Left kidney (tissue), 8 donors: Measurements from ENCODE around the gene OCLN. TPM values are rescaled to one million over a fixed set of nuclear protein-coding genes. Genes with fewer than 3 reads are reported as not detected.
"Not testable (repeated sequence)": the region's sequence is repeated elsewhere in the genome, so short reads cannot be mapped to it uniquely, and the experiment has no call there.

ENCODE experiments used
- DNase-seq: peaks from one replicate; pipeline ENCODE4 v3.0.0-alpha.2; 2013
- long read RNA-seq, 8 donors: transcript quantifications; one replicate each; lab custom pipeline, GENCODE V29; 2026
- polyA plus RNA-seq: library from polyadenylated mRNA; unstranded; fragments of 120-200 nt; gene quantifications from one replicate; pipeline ENCODE4 v1.2.1, GENCODE V29; 2013; ENCODE audit not compliant: insufficient read length

The OCLN gene, protein sequence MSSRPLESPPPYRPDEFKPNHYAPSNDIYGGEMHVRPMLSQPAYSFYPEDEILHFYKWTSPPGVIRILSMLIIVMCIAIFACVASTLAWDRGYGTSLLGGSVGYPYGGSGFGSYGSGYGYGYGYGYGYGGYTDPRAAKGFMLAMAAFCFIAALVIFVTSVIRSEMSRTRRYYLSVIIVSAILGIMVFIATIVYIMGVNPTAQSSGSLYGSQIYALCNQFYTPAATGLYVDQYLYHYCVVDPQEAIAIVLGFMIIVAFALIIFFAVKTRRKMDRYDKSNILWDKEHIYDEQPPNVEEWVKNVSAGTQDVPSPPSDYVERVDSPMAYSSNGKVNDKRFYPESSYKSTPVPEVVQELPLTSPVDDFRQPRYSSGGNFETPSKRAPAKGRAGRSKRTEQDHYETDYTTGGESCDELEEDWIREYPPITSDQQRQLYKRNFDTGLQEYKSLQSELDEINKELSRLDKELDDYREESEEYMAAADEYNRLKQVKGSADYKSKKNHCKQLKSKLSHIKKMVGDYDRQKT
- polyA plus RNA-seq: 49.7 TPM
- long read RNA-seq, donor 1, partial matches to known transcripts: 0 of 4 reads
- long read RNA-seq, donor 1, other reads (novel, unspliced or antisense): 0 of 4 reads
- long read RNA-seq, donor 2, full-length matches to known transcripts: 10 of 10 reads
- long read RNA-seq, donor 2, partial matches to known transcripts: 0 of 10 reads
- long read RNA-seq, donor 2, other reads (novel, unspliced or antisense): 0 of 10 reads
- long read RNA-seq, donor 3, full-length matches to known transcripts: 4 of 4 reads
- long read RNA-seq, donor 3, partial matches to known transcripts: 0 of 4 reads
- long read RNA-seq, donor 3, other reads (novel, unspliced or antisense): 0 of 4 reads
- long read RNA-seq, donor 4: 0 reads
- long read RNA-seq, donor 5, partial matches to known transcripts: 0 of 4 reads
- long read RNA-seq, donor 5, other reads (novel, unspliced or antisense): 0 of 4 reads
- long read RNA-seq, donor 6, partial matches to known transcripts: 0 of 2 reads
- long read RNA-seq, donor 6, other reads (novel, unspliced or antisense): 0 of 2 reads
- long read RNA-seq, donor 7, full-length matches to known transcripts: 5 of 12 reads
- long read RNA-seq, donor 7, partial matches to known transcripts: 7 of 12 reads
- long read RNA-seq, donor 7, other reads (novel, unspliced or antisense): 0 of 12 reads
- long read RNA-seq, donor 8, full-length matches to known transcripts: 2 of 2 reads
- long read RNA-seq, donor 8, partial matches to known transcripts: 0 of 2 reads
- long read RNA-seq, donor 8, other reads (novel, unspliced or antisense): 0 of 2 reads

- DNase-seq: peak; percentile 79
These were observed at the start of gene OCLN for GRCh38 chr5:69492391-69492922. OCLN (plus strand) TSS chr5:69492790; CDS start chr5:69504245, 11,455 bp downstream.

- DNase-seq: no peak
These were observed 48.3 kb upstream of the OCLN start for GRCh38 chr5:69444127-69444754.

DNA sequence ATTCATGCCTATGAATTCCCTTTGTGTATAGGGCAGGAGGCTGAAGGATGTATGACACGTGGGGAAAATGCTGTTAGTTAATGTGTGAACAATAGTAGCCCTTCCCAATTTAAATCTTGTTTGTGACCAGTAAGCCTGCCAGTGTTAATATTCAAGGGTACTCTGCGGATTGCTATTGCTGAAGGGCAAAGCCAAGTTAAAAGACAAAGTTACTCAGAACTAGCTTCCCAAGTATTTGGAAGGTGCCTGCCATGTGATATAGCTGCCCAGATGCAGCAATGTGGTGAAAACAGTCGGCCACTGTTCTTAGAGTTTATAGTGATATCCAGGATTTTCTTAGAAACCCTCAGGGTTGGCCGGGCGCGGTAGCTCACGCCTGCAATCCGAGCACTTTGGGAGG lies 43.1 kb upstream of the OCLN start:
- DNase-seq: no peak

GRCh38 chr5:69450116-69450515 lies 42.5 kb upstream of the OCLN start:
- no peak for DNase-seq

- DNase-seq: not testable (repeated sequence)
These were observed 42.1 kb upstream of the OCLN start for GRCh38 chr5:69450527-69450926.

DNA sequence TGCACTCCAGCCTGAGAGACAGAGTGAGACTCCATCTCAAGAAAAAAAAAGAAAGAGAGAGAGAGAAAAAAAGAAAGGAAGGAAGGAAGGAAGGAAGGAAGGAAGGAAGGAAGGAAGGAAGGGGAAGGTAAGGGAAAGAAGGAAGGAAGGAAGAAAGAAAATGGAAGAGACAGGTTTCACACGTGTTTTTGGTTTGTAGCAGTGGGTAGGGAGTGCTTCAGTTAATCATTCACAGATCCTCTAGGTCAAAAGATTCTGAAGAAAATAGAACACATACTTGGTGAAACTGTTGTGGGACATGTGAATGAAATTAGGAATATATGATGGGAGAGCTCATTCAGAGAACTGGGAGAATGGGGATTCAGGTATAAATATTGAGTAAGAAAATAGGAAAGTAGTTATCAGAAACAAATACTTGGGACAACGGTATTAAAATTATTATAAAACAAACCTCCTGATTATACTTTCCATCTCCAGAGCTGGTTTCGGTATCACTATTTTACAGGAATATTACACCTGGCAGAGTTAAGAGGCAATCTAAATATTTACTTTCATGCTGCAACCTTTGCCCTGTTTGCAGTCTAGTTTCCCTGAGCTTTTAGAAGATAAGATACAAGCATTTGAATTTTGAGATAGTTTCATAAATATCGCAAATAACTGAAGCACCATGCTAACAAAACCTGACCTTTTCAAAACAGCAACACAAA lies 40.5 kb upstream of the OCLN start:
- DNase-seq: no peak

- DNase-seq: not testable (repeated sequence)
These were observed 39.1 kb upstream of the OCLN start for GRCh38 chr5:69453487-69453886.

- no peak for DNase-seq
These were observed 37.9 kb upstream of the OCLN start for GRCh38 chr5:69454460-69455249.

DNA sequence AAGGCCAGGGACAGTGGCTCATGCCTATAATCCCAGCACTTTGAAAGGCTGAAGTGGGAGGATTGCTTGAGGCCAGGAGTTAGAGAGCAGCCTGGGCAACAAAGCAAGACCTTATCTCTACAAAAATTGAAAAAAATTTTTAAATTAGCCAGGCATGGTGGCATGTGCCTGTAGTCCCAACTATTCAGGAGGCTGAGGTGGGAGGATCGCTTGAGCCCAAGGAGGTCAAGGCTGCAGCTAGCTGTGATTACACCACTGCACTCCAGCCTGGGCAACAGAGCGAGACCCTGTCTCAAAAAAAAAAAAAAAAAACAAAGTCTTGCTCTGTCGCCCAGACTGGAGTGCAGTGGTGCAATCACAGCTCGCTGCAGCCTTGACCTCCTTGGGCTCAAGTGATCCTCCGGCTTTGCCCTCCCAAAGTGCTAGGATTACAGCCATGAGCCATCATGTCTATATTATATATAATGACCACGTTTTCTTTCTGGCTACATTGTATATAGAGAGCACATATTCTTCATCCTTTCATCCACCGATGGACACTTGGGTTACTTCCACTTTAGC lies 37.1 kb upstream of the OCLN start:
- not testable (repeated sequence) for DNase-seq

DNA sequence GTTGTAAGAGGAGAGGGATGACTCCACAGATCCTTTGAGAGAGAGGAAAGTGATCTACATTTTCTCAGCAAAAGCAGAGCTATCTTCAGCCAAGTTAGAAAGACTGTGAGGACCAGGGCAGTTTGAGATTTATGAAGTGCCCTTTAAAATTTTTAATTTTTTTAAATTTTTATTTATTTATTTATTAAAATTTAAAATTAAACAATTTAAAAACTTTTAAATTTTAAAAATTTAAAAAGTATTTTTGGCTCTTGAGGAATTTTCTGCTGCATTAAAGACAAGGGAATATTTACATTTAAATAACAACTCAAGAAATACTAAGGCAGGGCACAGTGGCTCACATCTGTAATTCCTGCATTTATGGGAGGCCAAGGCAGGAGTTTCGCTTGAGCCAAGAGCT lies 30.4 kb upstream of the OCLN start:
- DNase-seq: no peak

- DNase-seq: not testable (repeated sequence)
These were observed 26.2 kb upstream of the OCLN start for GRCh38 chr5:69466375-69466774.

DNA sequence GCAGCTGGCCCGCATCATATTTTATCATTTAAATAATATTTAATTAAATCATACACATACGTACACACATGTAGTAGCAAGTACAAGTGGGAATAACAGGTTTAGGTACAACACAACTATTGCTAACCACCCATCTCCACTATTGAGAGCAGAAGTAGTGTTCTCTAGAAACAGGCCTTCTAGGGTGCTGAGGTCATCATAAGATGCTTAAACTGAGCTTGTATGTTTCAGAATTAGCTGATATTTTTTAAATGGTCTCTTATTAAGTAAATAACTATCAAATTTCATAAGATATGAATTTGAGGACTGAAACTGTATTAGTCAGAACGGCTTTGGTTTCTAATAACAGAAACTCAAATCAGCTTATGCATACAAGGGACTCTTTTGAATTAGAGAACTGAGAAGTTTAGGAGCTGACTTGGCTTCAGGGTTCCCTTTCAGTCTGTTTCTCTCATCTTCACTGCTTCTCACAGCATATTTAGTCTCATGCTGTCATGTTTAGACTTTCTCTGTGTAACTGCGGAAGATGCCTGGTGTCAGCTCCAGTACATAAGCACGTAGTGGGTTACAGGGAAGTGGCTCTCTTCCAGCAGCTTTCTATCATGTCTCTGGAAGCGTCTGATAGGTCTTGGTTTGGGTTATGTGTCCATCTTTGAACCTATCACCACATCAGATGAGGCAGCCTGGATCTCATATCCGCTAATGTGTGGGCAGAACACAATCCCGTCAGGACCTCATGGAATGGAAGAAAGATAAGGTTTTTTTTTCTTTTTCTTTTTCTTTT lies 25.0 kb upstream of the OCLN start:
- DNase-seq: no peak

DNA sequence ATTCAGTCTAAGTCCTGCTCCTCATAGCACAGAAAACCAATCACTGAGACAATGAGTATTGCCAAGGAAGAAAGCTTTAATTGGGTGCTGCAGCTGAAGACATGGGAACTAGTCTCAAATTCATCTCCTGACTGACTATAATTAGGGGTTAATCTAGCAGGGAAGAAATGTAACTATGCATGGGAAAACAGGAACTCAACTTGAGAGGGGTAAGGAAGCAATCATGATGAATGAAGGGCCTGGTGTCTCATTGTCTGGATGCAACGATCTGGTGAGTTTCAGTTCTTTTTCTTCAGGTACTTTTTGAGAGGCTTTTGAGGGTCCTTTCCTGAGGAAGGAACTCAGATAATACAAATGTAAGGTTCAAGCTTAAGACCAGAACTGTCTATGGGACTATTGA lies 24.0 kb upstream of the OCLN start:
- DNase-seq: no peak

- not testable (repeated sequence) for DNase-seq
These were observed 21.1 kb upstream of the OCLN start for GRCh38 chr5:69471516-69471915.

GRCh38 chr5:69472535-69473143 lies 20.0 kb upstream of the OCLN start:
- DNase-seq: not testable (repeated sequence)

GRCh38 chr5:69477170-69477569 lies 15.4 kb upstream of the OCLN start:
- no peak for DNase-seq

DNA sequence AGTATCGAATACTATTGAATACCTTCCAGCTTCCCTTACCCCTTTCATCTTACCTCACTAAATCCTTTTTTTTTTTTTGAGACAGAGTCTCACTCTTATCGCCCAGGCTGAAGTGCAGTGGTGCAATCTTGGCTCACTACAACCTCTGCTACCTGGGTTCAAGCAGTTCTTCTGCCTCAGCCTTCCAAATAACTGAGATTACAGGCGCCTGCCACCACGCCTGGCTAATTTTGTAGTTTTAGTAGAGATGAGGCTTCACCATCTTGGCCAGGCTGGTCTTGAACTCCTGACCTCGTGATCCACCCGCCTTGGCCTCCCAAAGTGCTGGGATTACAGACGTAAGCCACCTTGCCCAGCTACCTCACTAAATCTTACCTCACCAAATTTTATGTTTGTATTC lies 14.3 kb upstream of the OCLN start:
- not testable (repeated sequence) for DNase-seq

DNA sequence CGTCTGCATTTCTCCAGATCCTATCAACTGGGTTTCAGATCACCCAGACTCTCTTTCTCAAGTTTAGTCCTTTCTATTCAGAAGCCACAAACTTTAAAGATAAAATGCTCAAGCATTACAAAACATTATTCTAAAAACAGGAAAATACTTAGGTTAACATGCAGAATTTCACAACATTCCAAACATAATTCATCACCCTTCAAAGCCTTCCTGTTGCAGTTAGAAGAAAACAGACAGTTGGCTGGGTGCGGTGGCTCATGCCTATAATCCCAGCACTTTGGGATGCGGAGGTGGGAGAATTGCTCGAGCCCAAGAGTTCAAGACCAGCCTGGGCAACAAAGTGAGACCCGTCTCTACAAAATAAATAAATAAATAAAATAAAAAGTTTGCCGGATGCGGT lies 7.7 kb upstream of the OCLN start:
- no peak for DNase-seq
